ENCODE measurements around the gene ZNF691.
"Not testable (repeated sequence)": the region's sequence is repeated elsewhere in the genome, so short reads cannot be mapped to it uniquely, and the experiment has no call there.

Gene ZNF691, protein sequence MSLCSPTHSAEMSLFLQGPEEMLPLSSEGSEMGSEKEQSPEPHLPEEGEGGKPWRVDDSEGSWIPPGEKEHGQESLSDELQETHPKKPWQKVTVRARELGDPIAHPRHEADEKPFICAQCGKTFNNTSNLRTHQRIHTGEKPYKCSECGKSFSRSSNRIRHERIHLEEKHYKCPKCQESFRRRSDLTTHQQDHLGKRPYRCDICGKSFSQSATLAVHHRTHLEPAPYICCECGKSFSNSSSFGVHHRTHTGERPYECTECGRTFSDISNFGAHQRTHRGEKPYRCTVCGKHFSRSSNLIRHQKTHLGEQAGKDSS

DNA sequence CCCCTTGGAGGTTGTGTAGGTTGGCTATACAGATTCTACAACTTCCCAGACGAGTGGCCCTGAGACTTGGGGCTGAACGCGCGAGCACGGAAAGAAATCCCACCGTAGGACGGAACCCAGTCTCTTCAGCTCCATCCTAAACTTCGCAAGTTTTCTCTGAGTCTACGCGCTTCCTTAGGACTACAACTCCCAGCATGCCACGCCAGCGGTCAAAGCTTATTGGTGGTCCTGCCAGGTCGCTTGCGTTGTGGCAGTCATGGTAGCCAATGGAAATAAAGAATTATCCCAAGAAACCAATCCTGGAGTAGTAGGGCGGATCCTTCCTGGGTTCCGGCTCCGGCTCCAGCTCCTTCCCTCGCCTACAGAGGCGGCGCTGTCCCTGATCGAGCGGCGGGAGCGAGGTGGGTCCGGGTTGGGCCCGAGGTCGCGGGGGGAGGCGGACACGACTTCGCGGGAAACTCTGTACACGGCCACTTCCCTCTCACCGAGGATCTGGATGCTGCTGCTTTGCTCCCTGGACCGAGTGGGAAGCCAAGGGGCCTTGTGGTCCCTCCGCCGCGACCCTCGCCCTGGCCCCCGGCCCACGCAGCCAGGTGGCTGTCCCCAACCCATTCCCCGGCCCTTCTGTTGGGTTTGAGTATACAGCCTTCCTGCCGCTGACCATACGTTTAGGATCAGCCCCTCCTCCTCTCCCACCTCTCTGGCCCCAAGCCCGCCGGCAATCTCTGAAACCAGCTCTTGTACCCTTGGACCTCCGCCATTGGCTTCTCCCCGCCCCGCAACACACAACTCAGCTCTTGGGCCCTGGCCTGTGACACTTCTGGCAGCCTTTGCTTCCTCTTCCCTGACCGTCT is at the start of gene ZNF691:
TSS of gene ZNF691 (plus strand) at position 357 of the 854 bp plus-strand sequence. CDS start 3,046 bp downstream, outside the sequence.
- DNase-seq: peak; percentile 97

DNA sequence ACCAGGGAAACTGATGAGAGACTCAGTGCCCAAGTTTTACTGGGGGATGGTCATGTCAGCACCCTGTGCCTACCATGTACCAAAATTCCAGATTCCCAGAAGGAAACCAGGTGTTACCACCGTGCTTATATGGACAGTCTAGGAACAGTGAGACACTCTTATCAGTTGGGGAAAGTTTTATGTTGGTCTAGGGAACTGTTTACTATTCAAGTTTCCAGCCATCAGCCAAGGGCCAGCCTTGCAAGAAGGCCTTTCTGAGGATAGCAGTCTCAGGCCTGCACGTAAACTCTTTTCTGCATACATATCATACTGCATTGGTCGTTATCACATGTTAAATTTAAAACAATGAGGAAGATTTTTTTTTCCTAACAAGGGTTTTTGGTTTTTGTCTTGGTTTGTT is 49.0 kb upstream of the ZNF691 start:
- DNase-seq: no peak

DNA sequence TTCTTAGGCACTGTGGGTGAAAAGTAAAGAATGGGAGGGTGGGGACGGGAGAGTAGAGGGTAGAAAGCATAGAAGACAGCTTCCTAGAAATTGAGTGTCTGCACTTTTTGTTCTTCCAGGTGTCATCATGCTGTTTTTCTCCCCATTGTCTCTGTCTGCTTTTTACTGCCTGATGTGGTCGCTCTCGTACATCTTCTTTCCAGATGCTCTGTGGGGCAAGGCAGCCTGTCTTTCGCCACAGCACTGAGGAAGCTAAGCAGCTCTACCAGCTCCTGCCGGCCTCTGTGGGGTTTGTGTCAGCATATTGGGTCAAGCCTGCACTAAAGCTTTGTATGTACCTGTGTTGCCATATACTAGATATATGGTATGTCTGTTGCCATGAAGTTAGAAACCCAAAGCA is 48.4 kb upstream of the ZNF691 start:
- no peak for DNase-seq

DNA sequence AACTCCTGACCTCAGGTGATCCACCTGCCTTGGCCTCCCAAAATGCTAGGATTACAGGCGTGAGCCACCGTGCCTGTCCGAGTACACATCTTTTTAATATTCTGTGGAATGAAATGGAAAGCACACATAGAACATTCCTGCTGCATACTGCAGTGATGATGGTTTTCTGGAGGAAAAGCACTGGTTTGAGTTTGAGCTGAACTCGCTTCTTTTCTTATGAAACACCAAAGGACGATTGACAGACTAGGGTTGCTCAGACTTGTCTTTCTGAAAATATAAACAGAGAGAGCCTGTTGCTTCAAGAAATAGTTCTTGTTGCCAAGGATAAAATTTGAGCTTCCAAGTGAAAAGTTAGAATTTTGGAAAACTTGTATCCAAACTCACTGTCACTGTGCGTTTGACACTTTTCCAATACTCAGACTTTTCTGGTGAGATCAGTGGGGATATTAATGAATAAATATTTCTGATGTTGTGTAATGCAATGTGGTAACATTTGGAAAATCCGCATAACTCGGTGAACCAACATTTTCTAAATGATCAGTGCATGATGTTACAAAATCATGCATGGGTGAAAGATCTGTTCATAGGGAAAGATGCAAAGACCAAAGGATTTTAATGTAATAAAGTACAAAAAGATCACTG is 44.5 kb upstream of the ZNF691 start:
- DNase-seq: no peak

DNA sequence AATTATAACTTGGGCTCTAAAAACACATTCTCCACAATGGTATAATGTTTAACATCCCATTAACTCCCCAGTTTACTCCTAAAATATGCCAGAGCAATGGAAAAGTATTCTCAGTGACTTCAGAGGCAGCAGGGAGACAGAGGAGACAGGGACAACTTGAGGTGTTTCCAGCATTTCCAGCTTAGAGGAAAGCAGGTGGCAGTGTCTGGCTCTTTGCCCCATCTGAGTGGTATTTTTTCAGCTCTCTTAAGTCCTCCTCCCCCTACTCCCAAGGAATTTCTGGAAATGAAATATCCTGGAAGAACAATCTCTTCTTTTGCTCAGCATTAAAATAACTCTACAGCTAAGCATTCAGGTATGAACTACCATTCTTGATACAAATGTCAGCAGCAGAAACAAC is 40.2 kb upstream of the ZNF691 start:
- no peak for DNase-seq

DNA sequence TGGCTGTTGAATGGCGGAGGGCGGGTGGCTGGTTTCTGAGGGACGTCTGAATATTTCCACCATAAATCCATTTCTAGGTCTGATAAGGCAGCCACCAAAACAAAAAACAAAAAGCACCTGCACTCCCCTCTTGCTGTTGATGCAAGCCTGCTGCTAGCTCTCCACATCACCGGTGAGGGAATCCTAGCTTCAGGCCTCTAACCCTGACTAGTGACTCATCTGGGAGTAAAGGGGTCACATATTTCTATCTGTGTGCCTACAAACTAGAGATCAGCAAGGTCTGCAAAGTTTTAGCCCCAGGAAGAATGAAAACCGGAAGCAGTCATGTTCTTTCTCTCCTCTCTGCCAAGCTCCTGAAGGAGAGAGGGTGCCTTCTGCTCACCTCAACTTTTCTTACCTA is 39.8 kb upstream of the ZNF691 start:
- no peak for DNase-seq

DNA sequence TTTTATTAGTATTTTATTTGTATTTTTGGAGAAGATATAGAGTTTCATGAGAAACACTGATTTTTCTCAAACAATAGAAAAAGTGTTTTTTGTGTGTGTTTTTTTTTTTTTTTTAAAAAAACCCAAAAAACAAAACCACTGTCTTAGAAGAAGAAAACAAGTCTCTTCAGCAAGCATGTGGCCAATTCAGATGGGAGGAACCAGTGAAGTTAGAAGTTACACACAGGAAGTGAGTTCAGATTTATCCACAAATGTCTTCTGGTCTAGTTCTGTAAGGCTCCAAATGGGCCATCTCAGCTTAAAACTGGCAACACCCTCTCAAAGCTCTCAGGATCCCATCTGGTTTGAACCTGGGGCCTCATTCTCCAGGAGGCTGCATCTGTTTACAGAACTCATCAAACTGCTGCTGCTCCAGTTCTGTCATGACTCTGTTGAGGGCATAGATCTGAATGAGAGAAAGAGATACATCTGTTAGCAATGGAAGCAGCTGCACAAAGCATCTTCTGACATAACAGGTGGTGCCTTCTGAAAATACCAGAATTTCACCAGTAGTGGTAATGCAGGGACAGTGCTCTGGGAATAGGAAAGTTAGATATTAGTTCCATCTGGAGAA is 39.3 kb upstream of the ZNF691 start:
- DNase-seq: no peak

DNA sequence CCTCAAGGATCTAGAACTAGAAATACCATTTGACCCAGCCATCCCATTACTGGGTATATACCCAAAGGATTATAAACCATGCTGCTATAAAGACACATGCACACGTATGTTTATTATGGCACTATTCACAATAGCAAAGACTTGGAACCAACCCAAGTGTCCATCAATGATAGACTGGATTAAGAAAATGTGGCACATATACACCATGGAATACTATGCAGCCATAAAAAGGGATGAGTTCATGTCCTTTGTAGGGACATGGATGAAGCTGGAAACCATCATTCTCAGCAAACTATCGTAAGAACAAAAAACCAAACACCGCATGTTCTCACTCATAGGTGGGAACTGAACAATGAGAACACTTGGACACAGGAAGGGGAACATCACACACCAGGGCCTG is 31.6 kb upstream of the ZNF691 start:
- DNase-seq: not testable (repeated sequence)

DNA sequence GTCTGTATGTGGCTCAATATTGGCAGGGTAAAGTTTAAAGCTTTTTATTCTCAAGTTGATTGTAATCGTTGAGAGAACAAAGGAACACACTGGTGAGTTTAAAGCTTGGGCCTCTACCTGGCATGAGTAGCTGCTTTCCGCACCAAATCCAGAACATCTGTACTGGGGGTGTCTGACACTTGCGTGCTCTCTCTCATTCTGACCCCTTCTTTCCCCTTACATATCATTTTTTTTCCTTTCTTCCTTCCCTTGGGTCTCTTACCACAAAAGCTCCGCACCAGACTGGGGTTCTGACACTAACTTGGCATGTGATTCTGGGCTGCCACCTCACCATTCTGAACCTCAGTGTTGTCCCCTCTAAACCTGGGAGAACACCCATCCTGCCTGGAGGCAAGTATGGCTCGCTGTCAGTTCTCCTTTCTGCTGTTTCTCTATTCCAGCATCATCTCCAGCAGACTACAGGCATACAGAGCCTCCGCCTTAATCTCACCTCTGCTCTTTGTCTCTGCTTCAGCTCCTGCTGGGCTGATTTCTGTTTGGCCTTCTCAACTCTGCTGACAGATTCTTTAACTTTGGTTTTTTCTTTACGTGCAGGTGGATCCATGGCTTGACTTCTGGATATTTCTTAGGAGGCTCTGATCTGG is 30.4 kb upstream of the ZNF691 start:
- no peak for DNase-seq

DNA sequence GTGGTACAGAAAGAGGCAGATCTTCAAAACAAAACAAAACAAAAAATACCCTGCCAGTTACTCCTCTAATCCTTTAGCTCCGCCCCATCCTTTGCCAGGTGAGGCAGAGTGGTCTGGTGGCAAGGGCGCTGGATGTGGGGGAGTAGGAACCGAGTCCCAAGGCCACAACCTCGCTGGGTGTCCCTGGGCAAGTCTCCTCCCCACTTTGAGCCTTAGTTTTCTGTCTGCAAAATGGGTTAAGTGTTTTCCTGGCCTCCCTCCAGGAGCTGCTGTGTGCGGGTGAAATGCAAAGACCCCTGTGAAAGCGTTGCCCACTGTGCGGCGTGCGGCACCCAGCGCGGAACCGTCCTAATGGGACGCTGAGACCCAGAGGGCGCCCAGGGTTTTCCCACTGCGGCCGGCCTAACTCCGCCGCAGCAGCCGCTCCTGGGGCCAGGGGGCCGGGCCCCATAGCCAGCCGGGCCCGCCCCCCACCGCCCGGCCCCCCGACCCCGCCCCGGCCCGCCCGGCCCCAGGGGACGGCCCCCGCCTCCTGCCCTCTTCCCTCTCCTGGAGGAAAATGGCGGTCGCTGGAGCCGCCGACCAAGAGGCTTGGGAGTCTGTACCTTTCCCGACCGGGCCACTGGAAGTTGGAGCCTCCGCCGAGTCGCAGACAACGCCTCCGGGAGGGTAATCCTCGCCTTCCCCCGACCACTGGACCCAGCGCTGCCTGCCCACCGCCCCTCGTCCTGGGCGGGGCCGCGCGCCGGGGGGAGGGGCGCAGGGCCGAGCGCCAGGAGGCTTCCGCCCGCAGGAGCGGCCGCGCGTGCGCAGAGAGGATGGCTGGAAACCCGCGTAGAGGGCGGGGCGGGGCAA is 29.6 kb upstream of the ZNF691 start, which contains the start of the genes ERMAP and SVBP:
TSS of gene ERMAP (plus strand) at position 538 of the 855 bp plus-strand sequence. CDS start 13,327 bp downstream, outside the sequence.
TSS of gene SVBP (minus strand) at position 813 of the 855 bp plus-strand sequence. CDS start 853 bp downstream, outside the sequence.
- peak; percentile 79 for DNase-seq

DNA sequence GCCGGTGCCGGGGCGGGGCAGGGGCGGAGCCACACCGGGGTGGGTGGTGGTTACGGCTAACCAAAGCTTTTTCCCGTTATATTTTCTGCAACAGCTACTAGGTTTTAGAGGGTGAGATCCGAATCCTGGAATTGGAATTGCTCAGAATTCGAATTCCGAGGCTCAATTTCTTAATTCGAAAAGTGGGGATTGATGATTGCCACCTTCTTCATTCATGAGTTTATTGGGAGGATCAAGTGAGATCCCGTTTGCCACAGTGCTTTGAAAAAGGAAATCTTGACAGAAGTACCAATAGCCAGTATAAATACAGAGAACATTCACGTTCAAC is 29.0 kb upstream of the ZNF691 start:
- DNase-seq: no peak

DNA sequence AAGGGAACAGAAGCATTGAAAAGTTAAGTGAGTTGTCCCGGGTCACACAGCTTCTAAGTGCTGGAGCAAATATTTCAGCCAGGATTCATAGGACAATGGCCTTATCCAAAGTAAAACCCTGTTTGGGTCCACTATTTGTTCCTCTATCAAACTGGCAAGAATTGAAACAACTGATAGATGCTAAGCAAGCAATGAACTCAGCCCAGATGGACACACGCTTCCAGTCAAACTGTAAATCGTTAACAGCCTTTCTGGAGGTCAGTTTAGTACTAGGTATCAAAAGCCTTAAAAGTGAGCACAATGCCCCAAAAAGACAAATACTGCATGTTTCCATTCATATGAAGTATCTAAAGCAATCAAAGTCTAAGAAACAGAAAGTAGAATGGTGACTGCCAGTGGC is 28.4 kb upstream of the ZNF691 start:
- DNase-seq: no peak

DNA sequence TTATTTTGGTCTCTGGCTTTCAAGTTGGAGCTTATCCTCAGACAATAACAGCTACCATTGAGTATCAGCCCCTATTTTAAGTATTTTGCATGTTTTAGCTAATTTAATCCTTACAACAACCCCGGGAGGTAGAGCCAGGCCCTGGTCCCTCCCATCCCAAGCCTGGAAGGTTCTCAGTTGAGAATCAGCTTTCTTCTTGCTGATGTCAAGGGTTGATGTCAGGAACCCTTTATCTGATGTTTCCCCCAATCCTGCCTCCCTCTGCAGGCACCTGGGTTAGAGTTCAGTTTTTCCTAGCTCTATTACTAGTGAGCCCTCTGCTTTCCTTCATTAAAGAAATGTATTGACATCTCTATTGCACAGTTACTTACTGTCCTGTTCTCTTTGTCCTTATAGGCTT is 25.6 kb upstream of the ZNF691 start:
- DNase-seq: no peak

DNA sequence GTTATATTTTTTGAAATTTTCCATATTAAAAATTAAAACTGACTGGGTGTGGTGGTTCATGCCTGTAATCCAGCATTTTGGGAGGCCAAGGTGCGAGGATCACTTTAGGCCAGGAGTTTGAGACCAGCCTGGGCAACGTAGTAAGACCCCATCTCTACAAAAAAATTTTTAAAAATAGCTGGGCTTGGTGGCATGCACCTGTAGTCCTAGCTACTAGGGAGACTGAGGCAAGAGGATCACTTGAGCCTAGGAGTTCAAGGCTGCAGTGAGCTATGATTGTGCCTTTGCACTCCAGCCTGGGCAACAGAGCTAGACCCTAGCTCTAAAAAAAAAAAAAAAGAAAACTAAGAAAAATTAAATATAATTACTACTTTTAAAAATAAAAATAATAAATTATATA is 24.7 kb upstream of the ZNF691 start:
- DNase-seq: no peak

DNA sequence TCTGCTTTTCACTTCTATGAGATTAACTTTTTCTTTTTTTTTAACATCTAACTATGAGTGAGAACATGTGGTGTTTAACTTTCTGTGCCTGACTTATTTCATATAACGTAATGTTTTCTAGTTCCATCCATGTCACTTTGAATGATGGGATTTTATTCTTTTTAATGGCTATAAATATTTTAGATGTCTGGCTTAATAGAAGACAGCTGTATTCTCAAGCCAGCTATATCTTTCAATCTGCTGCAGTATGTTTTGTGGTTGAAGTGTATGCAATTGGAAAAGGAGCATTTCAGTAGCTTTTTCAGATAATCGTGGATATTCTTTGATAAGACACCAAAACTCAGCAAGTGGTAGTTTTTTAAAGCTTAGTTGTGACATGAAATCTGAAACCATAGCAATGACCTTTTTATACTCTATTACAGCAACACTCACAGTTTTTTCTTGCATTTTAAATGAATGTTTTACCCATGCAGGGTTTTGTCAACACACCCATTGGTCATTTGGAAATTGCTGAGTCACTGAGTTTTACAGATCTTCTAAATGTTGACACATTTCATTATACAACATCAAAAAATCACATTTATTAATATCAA is 23.5 kb upstream of the ZNF691 start:
- no peak for DNase-seq

DNA sequence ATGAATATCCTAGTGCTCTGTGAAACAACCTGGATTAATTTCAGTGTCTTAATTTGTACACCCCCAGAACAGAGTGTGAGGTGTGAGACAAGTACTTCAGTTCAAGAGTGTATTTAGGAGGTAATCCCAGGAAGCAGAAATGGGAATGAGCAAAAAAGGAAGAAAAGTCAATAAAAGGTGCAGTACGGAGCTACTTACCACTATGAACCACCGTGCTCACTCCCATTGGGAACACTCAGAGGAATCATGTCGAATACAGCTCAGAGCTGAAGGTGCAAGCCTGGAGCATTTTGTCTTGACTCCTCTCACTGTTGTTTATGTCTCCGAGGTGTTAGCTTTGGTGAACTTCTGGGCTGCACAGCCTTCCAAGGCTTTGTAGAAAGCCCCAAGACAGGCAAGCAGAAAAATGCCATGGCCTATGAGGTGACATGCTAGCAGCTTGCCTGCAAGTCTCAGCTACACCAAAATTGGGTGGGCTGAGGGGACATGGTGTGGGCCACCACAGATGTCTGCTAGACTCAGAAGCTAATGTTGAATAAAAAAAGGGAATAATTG is 21.9 kb upstream of the ZNF691 start:
- no peak for DNase-seq

DNA sequence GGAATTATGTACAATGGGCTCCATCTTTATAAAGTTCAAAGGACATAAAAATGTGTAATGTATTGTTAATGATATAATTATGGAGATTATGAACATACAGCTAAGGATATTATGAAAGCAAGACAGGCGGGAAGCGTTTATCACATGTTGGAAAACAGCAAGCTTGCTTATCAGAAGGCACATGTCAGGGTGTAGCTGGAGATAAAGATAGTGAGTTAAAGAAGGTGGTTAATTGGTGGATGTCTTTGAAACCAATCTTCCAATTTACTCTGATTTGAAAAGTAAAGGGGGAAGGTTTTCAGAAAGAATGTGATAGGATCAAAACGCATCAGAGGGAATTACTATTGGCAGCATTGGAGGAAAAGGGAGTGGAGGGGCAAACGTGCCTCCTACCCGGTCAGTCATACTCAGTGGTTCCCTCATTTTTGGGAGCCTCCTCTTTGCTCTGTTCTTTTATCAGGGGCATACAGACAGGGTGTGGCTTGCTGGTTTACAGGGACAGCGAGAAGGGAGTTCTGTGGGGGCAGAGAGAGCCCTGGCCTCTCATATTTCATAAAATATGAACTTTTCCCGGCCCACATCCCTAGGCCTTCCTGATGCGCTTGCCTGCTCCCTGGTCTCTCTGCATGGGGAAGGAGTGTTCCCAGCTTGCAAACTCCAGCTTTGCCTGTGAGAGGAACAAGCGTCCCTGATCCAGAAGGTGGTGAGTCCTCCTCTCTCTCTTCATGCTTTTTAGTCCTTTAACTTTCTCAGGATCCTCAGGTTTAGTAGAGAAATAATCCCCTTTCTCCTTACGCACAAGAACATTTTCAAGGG is 21.2 kb upstream of the ZNF691 start:
- no peak for DNase-seq

DNA sequence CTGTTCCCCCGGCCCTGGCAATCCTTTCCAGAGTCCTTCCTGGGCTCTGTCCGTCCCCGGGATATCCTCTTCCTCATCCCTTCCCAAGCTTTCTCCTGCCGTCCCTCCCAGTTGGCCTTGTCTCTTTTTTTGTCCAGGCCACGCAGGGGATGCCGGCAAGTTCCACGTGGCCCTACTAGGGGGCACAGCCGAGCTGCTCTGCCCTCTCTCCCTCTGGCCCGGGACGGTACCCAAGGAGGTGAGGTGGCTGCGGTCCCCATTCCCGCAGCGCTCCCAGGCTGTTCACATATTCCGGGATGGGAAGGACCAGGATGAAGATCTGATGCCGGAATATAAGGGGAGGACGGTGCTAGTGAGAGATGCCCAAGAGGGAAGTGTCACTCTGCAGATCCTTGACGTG is 15.8 kb upstream of the ZNF691 start:
- DNase-seq: no peak

DNA sequence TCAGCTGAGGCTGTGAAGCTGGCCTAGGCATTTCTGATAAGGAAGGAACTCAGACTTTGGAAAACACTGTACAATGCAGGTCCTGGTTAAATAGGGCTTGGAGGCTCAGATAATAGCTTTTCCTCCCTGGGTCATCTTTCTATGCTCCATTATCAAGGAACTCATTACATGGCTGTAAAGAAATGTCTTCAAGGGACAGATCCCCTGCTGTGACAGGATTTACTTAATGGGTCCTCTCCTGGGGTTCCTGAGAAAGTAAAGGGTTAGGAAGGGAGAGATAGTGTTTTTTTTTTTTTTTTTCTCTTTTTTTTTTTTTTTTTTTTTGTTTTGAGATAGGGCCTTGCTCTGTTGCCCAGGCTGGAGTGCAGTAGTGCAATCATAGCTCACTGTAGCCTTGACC is 15.1 kb upstream of the ZNF691 start:
- no peak for DNase-seq

DNA sequence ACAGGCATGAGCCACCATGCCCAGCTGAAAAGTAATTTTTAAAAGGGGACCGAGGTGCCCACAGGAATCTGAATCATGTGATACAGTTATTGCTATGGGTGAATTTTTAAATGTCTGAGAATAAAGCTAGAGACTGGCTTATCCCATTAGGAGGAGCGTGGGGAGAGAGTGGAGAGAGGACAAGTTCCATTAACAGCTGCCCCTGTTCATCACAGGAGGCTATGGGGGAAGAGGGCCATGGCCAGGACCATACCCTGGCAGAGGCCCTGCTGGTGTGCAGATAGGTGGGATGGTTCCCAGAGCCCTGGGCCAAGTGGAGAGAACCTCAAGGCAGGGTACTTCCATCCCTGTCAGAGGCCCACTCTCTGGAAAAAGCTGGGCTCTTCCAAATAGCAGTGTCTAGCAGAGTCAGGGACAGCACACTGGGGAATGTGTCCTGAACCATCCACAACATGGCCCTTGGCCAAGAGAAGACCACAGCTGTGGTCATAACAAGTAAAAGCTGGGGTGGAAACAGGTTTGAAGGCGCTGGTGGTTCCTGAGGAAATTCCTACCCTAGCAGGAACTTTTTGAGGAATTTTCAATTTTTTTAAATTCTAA is 13.7 kb upstream of the ZNF691 start:
- no peak for DNase-seq
